Measurements from ENCODE around the gene BRD9. TPM values are rescaled to one million over a fixed set of nuclear protein-coding genes. Genes with fewer than 3 reads are reported as not detected.
A peak's percentile ranks its signal among the peaks of the same experiment; 100 is the strongest.
"Not testable (repeated sequence)": the region's sequence is repeated elsewhere in the genome, so short reads cannot be mapped to it uniquely, and the experiment has no call there.

Gene BRD9
- total and polyA plus RNA-seq, 4 donors, result 12.5 to 39.7 (median 37.3) TPM

DNA sequence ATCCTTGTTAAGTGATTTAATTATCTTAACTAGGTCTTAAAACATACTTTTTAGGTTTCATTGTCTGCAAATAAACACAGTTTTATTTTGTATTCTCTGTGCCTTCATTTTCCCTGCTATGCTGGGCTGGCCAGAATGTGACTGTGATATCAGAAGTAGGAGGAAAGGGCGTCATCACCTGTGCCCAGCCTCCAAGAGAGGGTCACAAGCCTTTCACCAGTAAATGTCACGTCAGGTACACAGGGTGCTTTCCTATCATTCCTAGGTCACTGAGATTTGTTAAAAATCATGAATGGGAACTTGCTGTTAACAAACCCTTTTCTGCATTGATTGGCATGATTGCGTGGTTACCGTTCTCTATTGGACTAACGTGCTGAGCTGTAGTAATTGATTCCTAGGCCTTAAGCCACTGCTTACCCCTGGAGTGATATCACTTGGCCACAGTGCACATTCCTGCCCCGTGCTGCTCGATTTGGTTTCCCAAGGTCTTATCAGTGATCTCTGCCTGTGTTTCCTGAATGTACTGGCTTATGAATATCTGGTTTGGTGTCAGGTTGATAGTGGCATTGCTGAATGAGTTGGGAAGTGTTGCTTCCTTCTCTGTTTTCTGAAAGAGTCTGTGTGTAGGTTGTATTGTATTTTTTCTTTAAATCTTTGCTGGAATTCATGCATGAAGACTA is 56.5 kb downstream of the BRD9 start:
- H3K27me3 ChIP-seq (ENCODE audit: control insufficient read depth in 1 of 2, insufficient read depth in 2 of 2, low read length in 1 of 2); H3K4me3 ChIP-seq (ENCODE audit: low read length in 2 of 2); intact Hi-C loops (cut with DNase I); H3K36me3 ChIP-seq (ENCODE audit: control insufficient read depth in 1 of 2, insufficient read depth in 2 of 2, low read length in 1 of 2); H3K27ac ChIP-seq (ENCODE audit: low read depth in 1 of 2, low read length in 2 of 2); H3K4me1 ChIP-seq (ENCODE audit: control insufficient read depth in 1 of 2, insufficient read depth in 2 of 2, low read length in 2 of 2); H3K9me3 ChIP-seq (ENCODE audit: control insufficient read depth, low read length); DNase-seq; ATAC-seq (ENCODE audit: low FRiP score): not testable (repeated sequence)
- WGBS, 2 donors, result 62 to 68% methylated on average over 7 of the region's 7 CpGs

DNA sequence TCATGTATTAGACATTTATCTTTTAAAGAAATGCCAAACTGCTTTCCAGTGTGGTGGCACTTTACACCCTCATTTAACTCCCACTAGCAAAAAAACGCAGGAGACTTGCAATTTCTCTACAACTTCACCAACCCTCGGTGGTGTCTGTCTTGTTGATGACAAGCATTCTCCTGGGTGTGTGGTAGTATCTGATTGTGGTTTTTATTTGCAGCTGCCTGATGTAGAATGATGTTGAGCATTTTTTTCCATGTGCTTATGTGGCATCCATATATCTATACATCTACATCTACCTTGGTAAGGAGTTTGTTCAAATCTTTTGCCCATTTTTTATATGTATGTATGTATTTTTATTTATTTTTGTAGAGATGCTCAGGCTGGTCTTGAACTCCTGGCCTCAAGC is 58.6 kb downstream of the BRD9 start:
- ATAC-seq (ENCODE audit: low FRiP score); H3K36me3 ChIP-seq (ENCODE audit: control insufficient read depth in 1 of 2, insufficient read depth in 2 of 2, low read length in 1 of 2); H3K27ac ChIP-seq (ENCODE audit: low read depth in 1 of 2, low read length in 2 of 2); DNase-seq; H3K4me1 ChIP-seq (ENCODE audit: control insufficient read depth in 1 of 2, insufficient read depth in 2 of 2, low read length in 2 of 2); H3K27me3 ChIP-seq (ENCODE audit: control insufficient read depth in 1 of 2, insufficient read depth in 2 of 2, low read length in 1 of 2); H3K9me3 ChIP-seq (ENCODE audit: control insufficient read depth, low read length); H3K4me3 ChIP-seq (ENCODE audit: low read length in 2 of 2); intact Hi-C loops (cut with DNase I): not testable (repeated sequence)
- 75 to 76% methylated on average over 2 of the region's 2 CpGs for WGBS, 2 donors

DNA sequence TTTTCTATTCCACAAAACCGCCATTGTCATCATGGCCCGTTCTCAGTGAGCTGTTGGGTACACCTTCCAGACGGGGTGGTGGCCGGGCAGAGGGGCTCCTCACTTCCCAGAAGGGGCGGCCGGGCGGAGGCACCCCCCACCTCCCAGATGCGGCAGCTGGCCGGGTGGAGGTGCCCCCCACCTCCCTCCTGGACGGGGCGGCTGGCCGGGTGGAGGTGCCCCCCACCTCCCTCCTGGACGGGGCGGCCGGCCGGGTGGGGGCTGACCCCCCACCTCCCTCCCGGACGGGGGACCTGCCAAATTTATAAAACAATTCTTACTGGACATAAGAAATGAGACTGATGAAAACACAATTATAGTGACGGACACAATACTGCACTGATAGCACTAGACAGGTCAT is 64.4 kb downstream of the BRD9 start:
- intact Hi-C loops (cut with DNase I); H3K9me3 ChIP-seq (ENCODE audit: control insufficient read depth, low read length); H3K4me3 ChIP-seq (ENCODE audit: low read length in 2 of 2); DNase-seq; H3K27ac ChIP-seq (ENCODE audit: low read depth in 1 of 2, low read length in 2 of 2); ATAC-seq (ENCODE audit: low FRiP score); H3K36me3 ChIP-seq (ENCODE audit: control insufficient read depth in 1 of 2, insufficient read depth in 2 of 2, low read length in 1 of 2); H3K27me3 ChIP-seq (ENCODE audit: control insufficient read depth in 1 of 2, insufficient read depth in 2 of 2, low read length in 1 of 2); H3K4me1 ChIP-seq (ENCODE audit: control insufficient read depth in 1 of 2, insufficient read depth in 2 of 2, low read length in 2 of 2): not testable (repeated sequence)
- WGBS, 2 donors, result 94 to 95% methylated on average over 12 to 17 of the region's 19 CpGs

DNA sequence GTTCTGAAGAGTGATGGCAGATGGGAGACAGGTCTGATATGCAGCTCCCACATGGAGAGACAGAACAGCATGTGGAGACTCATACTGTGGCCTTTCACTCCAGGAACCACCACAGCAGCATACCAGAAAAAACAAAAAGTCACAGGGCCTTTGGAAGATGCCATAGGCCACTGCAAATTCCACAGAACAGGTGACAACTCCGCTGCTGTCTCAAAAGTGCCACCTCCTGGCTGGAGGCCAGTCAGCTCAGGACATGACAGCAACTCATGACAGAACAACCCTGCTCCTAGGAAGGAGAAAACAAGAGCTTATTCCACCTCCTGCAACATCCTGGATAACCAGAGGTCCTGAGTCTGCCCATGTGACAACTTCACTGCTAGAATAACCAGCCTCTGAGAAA is 67.1 kb downstream of the BRD9 start:
- H3K9me3 ChIP-seq (ENCODE audit: control insufficient read depth, low read length); H3K27ac ChIP-seq (ENCODE audit: low read depth in 1 of 2, low read length in 2 of 2); DNase-seq; intact Hi-C loops (cut with DNase I); H3K36me3 ChIP-seq (ENCODE audit: control insufficient read depth in 1 of 2, insufficient read depth in 2 of 2, low read length in 1 of 2); H3K4me1 ChIP-seq (ENCODE audit: control insufficient read depth in 1 of 2, insufficient read depth in 2 of 2, low read length in 2 of 2); H3K27me3 ChIP-seq (ENCODE audit: control insufficient read depth in 1 of 2, insufficient read depth in 2 of 2, low read length in 1 of 2); ATAC-seq (ENCODE audit: low FRiP score); H3K4me3 ChIP-seq (ENCODE audit: low read length in 2 of 2): not testable (repeated sequence)
- 0 to 58% methylated on average over 1 of the region's 1 CpG for WGBS, 2 donors

DNA sequence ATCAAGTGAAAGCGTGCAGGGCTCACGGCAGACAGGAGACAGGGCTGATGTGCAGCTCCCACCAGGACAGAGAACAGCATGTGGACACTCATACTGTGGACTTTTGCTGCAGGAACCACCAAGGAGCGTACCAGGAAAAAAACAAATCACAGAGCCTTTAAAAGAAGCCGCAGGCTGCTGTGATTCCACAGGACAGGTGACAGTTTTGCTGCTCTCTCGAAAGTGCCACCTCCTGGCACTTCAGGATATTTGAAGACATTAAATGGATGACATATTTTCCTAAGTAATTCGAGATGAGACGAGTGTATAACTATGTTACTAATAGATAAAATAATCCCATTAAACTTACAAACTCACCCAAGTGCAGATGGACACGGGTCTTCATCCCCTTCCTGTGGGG is 71.1 kb downstream of the BRD9 start:
- H3K9me3 ChIP-seq (ENCODE audit: control insufficient read depth, low read length), result no peaks in the 10 kb centered on the region
- H3K27me3 ChIP-seq (ENCODE audit: control insufficient read depth in 1 of 2, insufficient read depth in 2 of 2, low read length in 1 of 2), result no peaks in the 10 kb centered on the region
- no peaks in the 10 kb centered on the region for H3K36me3 ChIP-seq (ENCODE audit: control insufficient read depth in 1 of 2, insufficient read depth in 2 of 2, low read length in 1 of 2)
- ATAC-seq (ENCODE audit: low FRiP score) (no peak), DNase-seq (no peak)
- intact Hi-C loops (cut with DNase I), result no loop called here
- no peaks in the 10 kb centered on the region for H3K4me1 ChIP-seq (ENCODE audit: control insufficient read depth in 1 of 2, insufficient read depth in 2 of 2, low read length in 2 of 2)
- no peak overlapping the region for H3K4me3 ChIP-seq (ENCODE audit: low read length in 2 of 2)
- 91% methylated on average over 8 of the region's 8 CpGs; no CpG with 5 or more reads in 1 of the 2 donors for WGBS, 2 donors
- H3K27ac ChIP-seq (ENCODE audit: low read depth in 1 of 2, low read length in 2 of 2), result no peak overlapping the region

DNA sequence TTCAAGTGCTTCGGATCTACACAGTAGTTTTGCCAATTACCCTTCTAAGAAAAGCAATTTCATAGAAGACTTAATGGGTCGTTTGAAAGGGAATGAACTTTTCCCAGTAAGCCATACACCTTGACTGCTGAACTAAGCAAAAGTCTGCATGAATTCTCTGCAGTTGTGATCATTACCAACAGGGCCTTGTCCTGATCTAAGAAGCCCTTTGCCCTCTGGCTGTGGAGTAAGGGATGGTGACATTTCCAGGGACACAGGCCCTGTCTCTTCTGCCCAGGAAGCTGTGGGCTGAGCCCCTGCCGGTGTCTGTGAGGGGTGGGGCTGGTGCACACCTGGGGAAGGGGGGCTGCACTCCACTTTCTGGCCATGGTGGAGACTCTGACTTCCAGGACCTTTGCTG is 72.4 kb downstream of the BRD9 start:
- no peak overlapping the region for H3K4me3 ChIP-seq (ENCODE audit: low read length in 2 of 2)
- no peak for DNase-seq
- no peaks in the 10 kb centered on the region for H3K36me3 ChIP-seq (ENCODE audit: control insufficient read depth in 1 of 2, insufficient read depth in 2 of 2, low read length in 1 of 2)
- H3K27me3 ChIP-seq (ENCODE audit: control insufficient read depth in 1 of 2, insufficient read depth in 2 of 2, low read length in 1 of 2), result no peaks in the 10 kb centered on the region
- 89% methylated on average over 3 of the region's 3 CpGs; no CpG with 5 or more reads in 1 of the 2 donors for WGBS, 2 donors
- H3K4me1 ChIP-seq (ENCODE audit: control insufficient read depth in 1 of 2, insufficient read depth in 2 of 2, low read length in 2 of 2), result no peaks in the 10 kb centered on the region
- no peaks in the 10 kb centered on the region for H3K9me3 ChIP-seq (ENCODE audit: control insufficient read depth, low read length)
- no peak overlapping the region for H3K27ac ChIP-seq (ENCODE audit: low read depth in 1 of 2, low read length in 2 of 2)
- ATAC-seq (ENCODE audit: low FRiP score), result no peak
- intact Hi-C loops (cut with DNase I), result no loop called here

DNA sequence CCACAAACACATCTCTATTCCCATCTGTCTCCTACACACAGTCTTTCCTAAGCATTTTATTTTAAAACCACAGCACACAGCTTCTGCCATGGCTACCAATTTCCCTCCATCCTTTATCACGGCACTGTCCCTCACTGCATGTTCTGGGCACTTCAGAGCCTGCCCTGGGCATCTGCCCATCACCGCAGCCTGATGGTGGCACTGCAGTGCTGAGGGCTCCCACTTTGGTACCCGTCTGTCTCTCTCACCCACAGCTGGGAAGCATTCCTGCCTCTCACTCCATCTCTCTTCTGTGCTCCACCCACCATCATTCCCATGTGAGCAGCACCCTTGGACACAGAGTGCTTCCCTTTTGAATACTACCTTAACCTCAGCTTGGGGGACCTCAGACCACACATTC is 73.5 kb downstream of the BRD9 start:
- Histone ChIP-seq H3K4me1 (ENCODE audit: control insufficient read depth in 1 of 2, insufficient read depth in 2 of 2, low read length in 2 of 2) (no peaks in the 10 kb centered on the region), H3K27ac (ENCODE audit: low read depth in 1 of 2, low read length in 2 of 2) (no peak overlapping the region), H3K9me3 (ENCODE audit: control insufficient read depth, low read length) (no peaks in the 10 kb centered on the region), H3K4me3 (ENCODE audit: low read length in 2 of 2) (no peak overlapping the region), H3K36me3 (ENCODE audit: control insufficient read depth in 1 of 2, insufficient read depth in 2 of 2, low read length in 1 of 2) (no peaks in the 10 kb centered on the region), H3K27me3 (ENCODE audit: control insufficient read depth in 1 of 2, insufficient read depth in 2 of 2, low read length in 1 of 2) (no peaks in the 10 kb centered on the region)
- intact Hi-C loops (cut with DNase I), result no loop called here
- 86% methylated on average over 3 of the region's 3 CpGs; no CpG with 5 or more reads in 1 of the 2 donors for WGBS, 2 donors
- ATAC-seq (ENCODE audit: low FRiP score) (no peak), DNase-seq (no peak)

DNA sequence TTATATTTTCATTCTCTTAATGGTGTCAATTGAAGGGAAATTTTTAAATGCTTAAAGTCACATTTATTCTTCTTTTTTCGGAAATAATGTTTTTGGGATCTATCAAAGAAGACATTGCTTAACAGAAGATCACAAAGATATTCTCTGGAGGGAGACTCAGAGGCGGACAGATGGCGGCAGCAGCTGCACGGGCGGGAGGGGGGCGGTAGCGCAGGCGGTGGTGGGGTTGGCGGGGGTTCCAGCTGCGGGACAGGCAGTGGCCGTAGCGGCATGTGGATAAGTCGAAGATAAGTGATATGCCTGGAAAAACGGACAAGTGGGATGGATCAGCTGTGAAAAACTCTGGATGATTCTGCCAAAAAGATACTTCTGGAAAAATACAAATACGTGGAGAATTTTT is 76.4 kb downstream of the BRD9 start:
- Histone ChIP-seq H3K36me3 (ENCODE audit: control insufficient read depth in 1 of 2, insufficient read depth in 2 of 2, low read length in 1 of 2) (no peaks in the 10 kb centered on the region), H3K27me3 (ENCODE audit: control insufficient read depth in 1 of 2, insufficient read depth in 2 of 2, low read length in 1 of 2) (no peaks in the 10 kb centered on the region), H3K27ac (ENCODE audit: low read depth in 1 of 2, low read length in 2 of 2) (no peak overlapping the region), H3K4me3 (ENCODE audit: low read length in 2 of 2) (no peak overlapping the region), H3K4me1 (ENCODE audit: control insufficient read depth in 1 of 2, insufficient read depth in 2 of 2, low read length in 2 of 2) (no peaks in the 10 kb centered on the region), H3K9me3 (ENCODE audit: control insufficient read depth, low read length) (no peaks in the 10 kb centered on the region)
- 97% methylated on average over 15 of the region's 15 CpGs; no CpG with 5 or more reads in 1 of the 2 donors for WGBS, 2 donors
- ATAC-seq (ENCODE audit: low FRiP score) (no peak), DNase-seq (no peak)
- intact Hi-C loops (cut with DNase I), result no loop called here

DNA sequence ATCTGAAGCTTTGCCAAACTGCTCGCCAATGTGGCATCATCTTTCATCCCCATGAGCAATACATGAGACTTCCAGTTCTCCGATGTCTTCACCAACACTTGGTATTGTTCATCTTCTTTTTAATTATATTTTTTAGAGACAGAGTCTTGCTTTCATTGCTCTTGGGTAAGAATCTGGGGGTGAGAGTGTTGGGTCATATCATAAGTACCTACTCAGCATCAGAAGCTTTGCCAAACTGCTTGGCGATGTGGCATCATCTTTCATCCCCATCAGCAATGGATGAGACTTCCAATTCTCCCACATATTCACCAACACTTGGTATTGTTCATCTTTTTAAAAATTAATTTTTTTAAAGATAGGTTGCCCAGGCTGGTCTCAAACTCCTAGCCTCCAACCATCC is 77.2 kb downstream of the BRD9 start:
- Histone ChIP-seq H3K9me3 (ENCODE audit: control insufficient read depth, low read length) (no peaks in the 10 kb centered on the region), H3K4me1 (ENCODE audit: control insufficient read depth in 1 of 2, insufficient read depth in 2 of 2, low read length in 2 of 2) (no peaks in the 10 kb centered on the region), H3K36me3 (ENCODE audit: control insufficient read depth in 1 of 2, insufficient read depth in 2 of 2, low read length in 1 of 2) (no peaks in the 10 kb centered on the region), H3K27ac (ENCODE audit: low read depth in 1 of 2, low read length in 2 of 2) (no peak overlapping the region), H3K27me3 (ENCODE audit: control insufficient read depth in 1 of 2, insufficient read depth in 2 of 2, low read length in 1 of 2) (no peaks in the 10 kb centered on the region), H3K4me3 (ENCODE audit: low read length in 2 of 2) (peak overlapping the region in 1 of 2 donors; percentile 20)
- ATAC-seq (ENCODE audit: low FRiP score) (no peak), DNase-seq (no peak)
- 99% methylated on average over 3 of the region's 3 CpGs; no CpG with 5 or more reads in 1 of the 2 donors for WGBS, 2 donors
- intact Hi-C loops (cut with DNase I), result no loop called here
